Caco-2 (cell line): ENCODE data around the gene OGDH. TPM values are rescaled to one million over a fixed set of nuclear protein-coding genes. Genes with fewer than 3 reads are reported as not detected.

Experiments
- BruUV-seq: library from RNA; stranded (reverse); fragments of 400-500 nt; replicated peaks from 2 replicates; lab custom pipeline; 2021; lab: Mats Ljungman, UMichigan
- CTCF ChIA-PET: fragments of 300-600 bp; sonication (Branson Sonifier 250); formaldehyde crosslinking; loops from one replicate; lab custom pipeline; 2022; ENCODE audit warnings: antibody characterized with exemption; lab: Charles Lee
- POLR2A ChIA-PET: fragments of 300-600 bp; sonication (Branson Sonifier 250); formaldehyde crosslinking; loops from one replicate; lab custom pipeline; 2022; ENCODE audit warnings: antibody characterized with exemption; lab: Charles Lee
- DNase-seq, 2 experiments: peaks; one replicate each; pipeline versions ENCODE4 v3.0.0 to v3.0.0-alpha.2; 2020 to 2022
- H3K27me3 ChIP-seq: replicated peaks from 2 replicates; pipeline ENCODE4 v1.6.0; 2011; ENCODE audit warnings: low read length; ENCODE audit not compliant: control insufficient read depth, insufficient read depth
- H3K36me3 ChIP-seq: 2 replicates; pipeline ENCODE4 v1.5.1; 2011; ENCODE audit warnings: low read length; ENCODE audit not compliant: control insufficient read depth, insufficient read depth
- H3K4me1 ChIP-seq: fragments of 250-450 bp; sonication (Bioruptor Pico); 2 replicates; pipeline ENCODE4 v1.5.1; 2020; ENCODE audit warnings: mild to moderate bottlenecking
- H3K4me3 ChIP-seq: 2 replicates; pipeline ENCODE4 v1.5.1; 2011; ENCODE audit warnings: low read depth, mild to moderate bottlenecking, control low read depth, low read length
- H3K9me3 ChIP-seq: fragments of 250-450 bp; sonication (Bioruptor Pico); 2 replicates; pipeline ENCODE4 v1.5.1; 2020; ENCODE audit warnings: mild to moderate bottlenecking, moderate library complexity
- H3K27ac Mint-ChIP-seq: one replicate; pipeline ENCODE4 v1.8.0; 2022; ENCODE audit warnings: mixed read lengths; ENCODE audit not compliant: unreplicated experiment
- H3K27me3 Mint-ChIP-seq: one replicate; pipeline ENCODE4 v1.8.0; 2022; ENCODE audit warnings: mixed read lengths; ENCODE audit not compliant: insufficient read depth, unreplicated experiment
- H3K36me3 Mint-ChIP-seq: one replicate; pipeline ENCODE4 v1.8.0; 2022; ENCODE audit warnings: mild to moderate bottlenecking, mixed read lengths; ENCODE audit not compliant: insufficient read depth, unreplicated experiment
- H3K4me1 Mint-ChIP-seq: one replicate; pipeline ENCODE4 v1.8.0; 2022; ENCODE audit warnings: low read depth, mixed read lengths; ENCODE audit not compliant: unreplicated experiment
- H3K4me3 Mint-ChIP-seq: one replicate; pipeline ENCODE4 v1.8.0; 2022; ENCODE audit warnings: mild to moderate bottlenecking, moderate library complexity, mixed read lengths; ENCODE audit not compliant: unreplicated experiment
- H3K9me3 Mint-ChIP-seq: one replicate; pipeline ENCODE4 v1.8.0; 2022; ENCODE audit warnings: mixed read lengths; ENCODE audit not compliant: unreplicated experiment
- intact Hi-C: fragments of 100-400 bp; cut with micrococcal nuclease; formaldehyde crosslinking; loops from one replicate; pipeline ENCODE4 v1.10.0; 2022; ENCODE audit not compliant: unreplicated experiment
- total RNA-seq: library from RNA; stranded (reverse); gene quantifications from 2 replicates; pipeline ENCODE4 v1.2.3, GENCODE V29; 2022
- TF ChIP-seq, protein P1 (sequence below), 2 experiments: fragments of 200-600 bp in 1 of 2; IDR thresholded peaks; 1 replicate in 1 of 2; 2 replicates in 1 of 2; pipeline versions ENCODE4 v1.5.1 to v1.8.0; 2011 to 2022; ENCODE audit warnings: antibody characterized with exemption in 1 of 2, control low read depth in 1 of 2, inconsistent platforms in 1 of 2, low read depth in 1 of 2, low read length in 1 of 2, mild to moderate bottlenecking in 1 of 2, moderate library complexity in 1 of 2; ENCODE audit not compliant: insufficient read depth in 1 of 2, severe bottlenecking in 1 of 2, unreplicated experiment in 1 of 2

The OGDH gene
- total RNA-seq, 1 experiment from 2014 or later: 62.1 TPM

DNA sequence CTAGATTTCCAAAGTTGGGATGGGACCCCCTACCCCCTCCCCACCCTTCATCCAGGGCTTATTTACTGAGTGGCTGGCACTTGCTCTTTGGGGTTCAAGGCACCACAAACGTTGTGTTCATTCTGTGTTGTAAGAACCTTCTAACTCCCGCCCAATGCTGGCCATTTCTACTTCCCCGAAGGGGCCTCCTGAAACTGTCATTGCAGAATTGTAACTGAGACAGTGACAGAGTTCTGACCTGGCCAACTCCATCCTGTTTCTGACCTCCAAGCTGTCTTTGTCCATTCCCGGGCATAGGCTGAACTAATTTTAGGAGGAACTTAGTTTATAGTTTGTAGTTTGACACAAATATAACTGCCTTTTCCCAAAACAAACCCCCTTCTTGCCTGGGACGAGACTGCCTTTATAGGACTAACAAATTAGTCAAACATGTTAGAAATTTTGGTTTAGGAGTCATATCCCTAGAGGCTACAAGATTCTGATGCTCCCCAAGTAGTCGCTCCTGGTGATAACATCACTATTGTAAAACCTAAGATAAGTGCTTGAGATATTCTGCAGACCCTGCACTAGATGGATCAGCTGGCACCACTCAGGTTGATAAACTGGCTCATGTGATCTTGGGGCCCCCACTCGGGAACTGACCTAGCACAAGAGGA is 107.4 kb downstream of the OGDH start:
- DNase-seq: no peak
- peaks cover 16% of the 10 kb centered on the region for H3K4me1 ChIP-seq
- intact Hi-C loops: no loop called here

DNA sequence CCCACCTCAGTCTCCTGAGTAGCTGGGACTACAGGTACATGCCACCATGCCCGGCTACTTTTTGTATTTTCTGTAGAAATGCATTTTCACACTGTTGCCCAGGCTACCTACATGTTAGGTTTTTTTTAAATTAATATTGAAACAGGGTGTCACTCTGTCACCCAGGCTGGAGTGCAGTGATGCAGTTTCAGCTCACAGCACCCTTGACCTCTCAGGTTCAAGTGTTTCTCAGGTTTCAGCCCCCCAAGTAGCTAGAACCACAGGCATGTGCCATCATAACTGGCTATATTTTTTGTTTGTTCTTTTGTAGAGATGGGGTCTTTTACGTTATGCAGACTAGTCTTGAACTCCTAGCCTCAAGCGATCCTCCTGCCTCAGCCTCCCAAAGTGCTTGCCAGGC is 109.8 kb downstream of the OGDH start:
- DNase-seq: no peak
- CTCF ChIA-PET: no interaction called here
- POLR2A ChIA-PET: no interaction called here
- TF ChIP-seq, protein P1, sequence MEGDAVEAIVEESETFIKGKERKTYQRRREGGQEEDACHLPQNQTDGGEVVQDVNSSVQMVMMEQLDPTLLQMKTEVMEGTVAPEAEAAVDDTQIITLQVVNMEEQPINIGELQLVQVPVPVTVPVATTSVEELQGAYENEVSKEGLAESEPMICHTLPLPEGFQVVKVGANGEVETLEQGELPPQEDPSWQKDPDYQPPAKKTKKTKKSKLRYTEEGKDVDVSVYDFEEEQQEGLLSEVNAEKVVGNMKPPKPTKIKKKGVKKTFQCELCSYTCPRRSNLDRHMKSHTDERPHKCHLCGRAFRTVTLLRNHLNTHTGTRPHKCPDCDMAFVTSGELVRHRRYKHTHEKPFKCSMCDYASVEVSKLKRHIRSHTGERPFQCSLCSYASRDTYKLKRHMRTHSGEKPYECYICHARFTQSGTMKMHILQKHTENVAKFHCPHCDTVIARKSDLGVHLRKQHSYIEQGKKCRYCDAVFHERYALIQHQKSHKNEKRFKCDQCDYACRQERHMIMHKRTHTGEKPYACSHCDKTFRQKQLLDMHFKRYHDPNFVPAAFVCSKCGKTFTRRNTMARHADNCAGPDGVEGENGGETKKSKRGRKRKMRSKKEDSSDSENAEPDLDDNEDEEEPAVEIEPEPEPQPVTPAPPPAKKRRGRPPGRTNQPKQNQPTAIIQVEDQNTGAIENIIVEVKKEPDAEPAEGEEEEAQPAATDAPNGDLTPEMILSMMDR (IDR thresholded peaks at IDR 0.05; ENCODE audit: insufficient read depth in 1 of 2, low read depth in 1 of 2, low read length in 1 of 2, severe bottlenecking in 1 of 2, unreplicated experiment in 1 of 2): no peak
- Mint-ChIP-seq H3K4me3 (no peak overlapping the region), H3K27me3 (no peaks in the 10 kb centered on the region), H3K27ac (no peak overlapping the region), H3K4me1 (peaks cover 13% of the 10 kb centered on the region), H3K9me3 (no peaks in the 10 kb centered on the region), H3K36me3 (peaks cover 19% of the 10 kb centered on the region)
- peaks cover 16% of the 10 kb centered on the region for H3K4me1 ChIP-seq
- H3K9me3 ChIP-seq: no peaks in the 10 kb centered on the region
- H3K4me3 ChIP-seq: no peak overlapping the region
- H3K36me3 ChIP-seq: no peaks in the 10 kb centered on the region
- BruUV-seq: no TSS peak
- intact Hi-C loops: no loop called here
- no peaks in the 10 kb centered on the region for H3K27me3 ChIP-seq

More for the DNA sequence above, 107.4 kb downstream of the OGDH start:
- no TSS peak for BruUV-seq
- POLR2A ChIA-PET: no interaction called here
- no peak overlapping the region for H3K4me3 ChIP-seq
- Mint-ChIP-seq H3K4me3 (no peak overlapping the region), H3K27ac (no peak overlapping the region), H3K9me3 (no peaks in the 10 kb centered on the region), H3K36me3 (peaks cover 32% of the 10 kb centered on the region), H3K4me1 (peaks cover 20% of the 10 kb centered on the region), H3K27me3 (no peaks in the 10 kb centered on the region)
- TF ChIP-seq, protein P1 (IDR thresholded peaks at IDR 0.05; ENCODE audit: insufficient read depth in 1 of 2, low read depth in 1 of 2, low read length in 1 of 2, severe bottlenecking in 1 of 2, unreplicated experiment in 1 of 2): no peak
- H3K27me3 ChIP-seq: no peaks in the 10 kb centered on the region
- H3K36me3 ChIP-seq: no peaks in the 10 kb centered on the region
- H3K9me3 ChIP-seq: no peaks in the 10 kb centered on the region
- CTCF ChIA-PET: interaction anchor here (0.7 kb wide), 1 partner anchor 366 kb away, joined by 3 read pairs; no protein-coding TSS in a partner anchor

DNA sequence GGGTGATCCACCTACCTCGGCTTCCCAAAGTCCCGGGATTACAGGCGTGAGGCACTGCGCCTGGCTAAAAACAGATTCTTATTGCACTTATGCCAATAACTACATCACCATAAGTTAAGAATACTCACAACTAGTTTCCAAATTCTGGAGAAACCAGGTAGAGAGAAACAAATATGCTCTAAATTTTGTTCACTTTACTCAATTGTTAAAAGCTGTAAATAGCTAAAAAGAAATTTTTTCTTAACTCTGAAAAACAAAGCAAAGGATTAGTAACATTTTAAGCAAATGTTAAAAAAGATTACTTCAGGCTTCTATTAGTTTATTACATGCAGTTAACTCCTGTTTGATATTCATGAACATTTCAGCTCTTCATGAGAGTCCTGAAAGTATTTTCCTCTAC is 113.9 kb downstream of the OGDH start:
- H3K4me1 Mint-ChIP-seq: no peaks in the 10 kb centered on the region
- peaks cover 8% of the 10 kb centered on the region; the same call in 1 of the 2 replicates for H3K4me1 ChIP-seq
- ChIA-PET CTCF (no interaction called here), POLR2A (no interaction called here)
- H3K9me3 Mint-ChIP-seq: no peaks in the 10 kb centered on the region
- no peaks in the 10 kb centered on the region for H3K27me3 Mint-ChIP-seq
- H3K27ac Mint-ChIP-seq: no peak overlapping the region
- no peak overlapping the region for H3K4me3 Mint-ChIP-seq
- TF ChIP-seq, protein P1 (IDR thresholded peaks at IDR 0.05; ENCODE audit: insufficient read depth in 1 of 2, low read depth in 1 of 2, low read length in 1 of 2, severe bottlenecking in 1 of 2, unreplicated experiment in 1 of 2): no peak
- H3K27me3 ChIP-seq: no peaks in the 10 kb centered on the region
- intact Hi-C loops: no loop called here
- H3K9me3 ChIP-seq: no peaks in the 10 kb centered on the region
- no TSS peak for BruUV-seq
- H3K36me3 ChIP-seq: no peaks in the 10 kb centered on the region
- no peak overlapping the region for H3K4me3 ChIP-seq
- DNase-seq: no peak
- peaks cover 13% of the 10 kb centered on the region for H3K36me3 Mint-ChIP-seq
